ENCODE measurements around the gene CRISPLD2. TPM values are rescaled to one million over a fixed set of nuclear protein-coding genes. Genes with fewer than 3 reads are reported as not detected.

The CRISPLD2 gene
- polyA plus RNA-seq, 3 donors = 6.1 to 7.6 (median 6.3) TPM

GRCh38 chr16:84947996-84948850 is 128.4 kb downstream of the CRISPLD2 start:
- DNase-seq (ENCODE audit: low read depth in 3 of 3, low spot score in 2 of 3) = no peak

DNA sequence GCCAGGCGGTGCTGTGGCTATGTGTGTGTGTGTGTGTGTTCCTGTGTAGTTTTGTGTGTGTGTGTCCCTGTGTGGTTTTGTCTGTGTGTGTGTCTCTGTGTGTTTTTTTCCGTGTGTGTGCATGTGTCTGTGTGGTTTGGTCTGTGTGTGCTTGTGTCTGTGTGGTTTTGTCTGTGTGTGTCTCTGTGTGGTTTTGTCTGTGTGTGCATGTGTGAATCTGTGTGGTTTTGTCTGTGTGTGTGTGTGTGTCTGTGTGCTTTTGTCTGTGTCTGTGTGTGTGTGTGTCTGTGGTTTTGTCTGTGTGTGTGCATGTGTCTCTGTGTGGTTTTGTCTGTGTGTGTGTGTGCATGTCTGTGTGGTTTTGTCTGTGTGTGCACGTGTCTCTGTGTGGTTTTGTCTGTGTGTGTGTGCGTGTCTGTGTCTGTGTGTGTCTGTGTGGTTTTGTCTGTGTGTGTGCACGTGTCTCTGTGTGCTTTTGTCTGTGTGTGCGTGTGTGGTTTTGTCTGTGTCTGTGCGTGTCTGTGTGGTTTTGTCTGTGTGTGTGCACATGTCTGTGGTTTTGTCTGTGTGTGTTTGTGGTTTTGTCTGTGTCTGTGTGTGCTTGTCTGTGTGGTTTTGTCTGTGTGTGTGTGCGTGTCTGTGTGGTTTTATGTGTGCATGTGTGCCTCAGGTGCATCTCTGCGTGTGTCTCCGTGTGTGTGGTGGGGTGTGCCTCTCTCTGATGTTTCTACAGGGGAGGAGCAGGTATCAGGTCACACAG is 129.2 kb downstream of the CRISPLD2 start:
- DNase-seq (ENCODE audit: low read depth in 3 of 3, low spot score in 2 of 3) = no peak

- no peak for DNase-seq (ENCODE audit: low read depth in 3 of 3, low spot score in 2 of 3)
Observed at GRCh38 chr16:84949772-84950436, 130.1 kb downstream of the CRISPLD2 start.

DNA sequence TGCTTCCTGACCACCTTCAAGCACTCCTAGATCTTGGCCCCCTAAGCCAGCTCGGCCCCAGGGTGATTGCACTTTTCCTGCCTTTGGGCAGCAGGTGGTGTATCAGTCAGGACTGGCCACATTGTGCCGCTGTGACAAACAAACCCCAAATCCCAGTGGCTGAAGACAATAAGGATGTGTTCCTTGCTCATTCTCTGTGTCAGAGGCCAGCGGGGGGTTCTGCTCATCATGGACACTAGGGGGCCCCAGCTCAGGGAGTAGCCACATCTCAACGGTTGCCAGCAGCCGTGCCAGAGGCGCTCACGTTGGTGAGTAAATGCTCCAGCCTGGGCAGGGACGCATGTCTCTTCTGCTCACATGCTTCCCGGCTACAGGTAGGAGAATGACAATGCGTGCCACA is 131.1 kb downstream of the CRISPLD2 start:
- no peak for DNase-seq (ENCODE audit: low read depth in 3 of 3, low spot score in 2 of 3)

DNA sequence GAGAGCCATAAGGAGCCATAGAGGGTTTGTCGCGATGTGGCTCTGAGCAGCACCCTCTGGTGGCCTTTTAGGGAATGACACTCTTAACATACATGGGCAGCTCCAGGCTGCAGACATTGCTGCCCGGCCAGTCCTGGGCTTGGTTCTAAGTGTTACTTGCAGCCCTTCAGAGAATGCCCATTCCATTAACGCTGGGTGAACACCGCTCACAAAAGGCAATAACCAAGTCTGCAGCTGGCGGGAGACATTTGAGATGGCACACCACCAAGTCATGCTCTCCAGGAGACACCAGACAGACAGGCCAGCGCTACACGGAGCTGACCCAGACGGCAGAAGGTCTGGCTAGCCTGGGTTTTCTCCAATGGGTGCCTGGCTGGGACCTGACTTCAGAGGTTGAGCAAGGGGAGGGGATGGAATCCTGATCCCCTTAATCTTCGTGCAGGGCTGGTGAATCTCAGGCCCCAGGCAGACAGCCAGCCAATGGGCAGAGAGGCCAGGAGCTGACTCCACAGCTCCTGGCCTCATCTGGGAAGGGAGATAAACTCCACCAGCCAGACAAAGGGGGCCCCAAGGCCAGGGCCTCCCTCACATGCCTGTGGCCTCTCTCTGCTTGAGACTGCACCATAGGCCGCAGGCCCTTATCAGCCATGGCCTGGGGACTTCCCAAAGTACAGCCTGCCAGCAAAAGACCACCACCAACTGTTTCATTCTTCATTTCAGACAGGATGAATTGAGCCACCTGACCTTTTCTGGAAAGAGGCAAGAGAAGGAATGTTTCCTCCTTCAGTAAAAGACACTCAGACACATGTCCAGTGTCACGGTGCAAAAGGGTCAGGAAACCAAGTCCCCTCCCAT is 132.8 kb downstream of the CRISPLD2 start:
- peak; percentile 69 to 74 (median 72) for DNase-seq (ENCODE audit: low read depth in 3 of 3, low spot score in 2 of 3)

GRCh38 chr16:84953190-84953746 is 133.5 kb downstream of the CRISPLD2 start:
- no peak for DNase-seq (ENCODE audit: low read depth in 3 of 3, low spot score in 2 of 3)

DNA sequence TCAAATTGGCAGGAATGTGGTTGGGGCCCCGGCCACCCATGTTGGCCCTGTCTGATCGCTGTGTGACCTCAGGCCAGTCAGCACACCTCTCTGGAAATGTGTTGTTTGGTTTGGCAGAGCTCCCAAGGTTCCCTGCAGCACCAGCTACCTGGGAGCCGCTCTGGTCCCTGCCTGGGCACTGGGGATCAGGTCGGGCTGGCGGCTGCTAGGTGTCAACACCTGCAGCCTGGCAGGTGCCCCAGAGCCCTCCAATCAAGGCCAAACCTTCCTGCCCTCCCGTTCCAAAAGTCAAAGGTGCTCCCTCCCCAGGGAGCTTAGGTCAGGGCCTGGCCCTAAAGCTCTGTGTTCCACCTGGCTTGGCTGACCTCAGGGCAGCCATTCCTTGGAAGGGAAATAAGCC is 135.6 kb downstream of the CRISPLD2 start:
- no peak for DNase-seq (ENCODE audit: low read depth in 3 of 3, low spot score in 2 of 3)

DNA sequence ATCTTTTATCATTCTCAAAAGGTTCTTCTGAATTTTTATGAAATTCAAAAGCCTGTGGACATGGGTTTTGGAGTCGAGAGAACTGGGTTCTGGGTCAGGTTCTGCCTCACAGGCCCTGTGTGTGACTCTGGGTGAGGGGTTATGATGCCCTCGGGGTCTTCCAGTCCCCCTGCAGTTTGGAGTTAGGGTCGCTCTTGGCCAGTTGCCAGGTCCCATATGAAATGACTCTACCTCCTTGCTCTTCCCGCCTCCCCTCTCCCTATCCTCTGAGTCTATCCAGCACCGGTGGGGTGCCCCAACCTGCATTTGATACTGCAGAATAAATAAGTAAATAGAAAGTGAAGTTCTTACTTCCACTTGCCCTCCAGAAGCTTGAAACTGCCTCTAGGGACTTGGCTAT is 137.4 kb downstream of the CRISPLD2 start:
- no peak for DNase-seq (ENCODE audit: low read depth in 3 of 3, low spot score in 2 of 3)

- DNase-seq (ENCODE audit: low read depth in 3 of 3, low spot score in 2 of 3) = no peak
Observed at GRCh38 chr16:84957792-84958191, 138.0 kb downstream of the CRISPLD2 start.

Other genes starting within 250 kb of the CRISPLD2 start
- 100 to 1,000 TPM; 122 to 147 (median 137) TPM for gene COTL1, start 201.9 kb upstream of the CRISPLD2 start, polyA plus RNA-seq (ENCODE audit: insufficient read length in 3 of 3)
- gene KLHL36, start 171.5 kb upstream of the CRISPLD2 start, polyA plus RNA-seq (ENCODE audit: insufficient read length in 3 of 3) = 10 to 100 TPM; 24.0 to 26.9 (median 25.5) TPM
- gene USP10, start 120.0 kb upstream of the CRISPLD2 start, polyA plus RNA-seq (ENCODE audit: insufficient read length in 3 of 3) = 100 to 1,000 TPM; 124 to 133 (median 132) TPM
- 10 to 100 TPM; 43.7 to 50.8 (median 45.7) TPM for gene ZDHHC7, start 191.6 kb downstream of the CRISPLD2 start, polyA plus RNA-seq (ENCODE audit: insufficient read length in 3 of 3)
- gene KIAA0513, start 207.8 kb downstream of the CRISPLD2 start, polyA plus RNA-seq (ENCODE audit: insufficient read length in 3 of 3) = 1 to 10 TPM; 3.9 to 5.3 (median 4.6) TPM